Transverse colon (tissue), 4 donors: ENCODE data around the gene RNF144B. TPM values are rescaled to one million over a fixed set of nuclear protein-coding genes. Genes with fewer than 3 reads are reported as not detected.
A peak's percentile ranks its signal among the peaks of the same experiment; 100 is the strongest.
"Not testable (repeated sequence)": the region's sequence is repeated elsewhere in the genome, so short reads cannot be mapped to it uniquely, and the experiment has no call there.

ENCODE experiments used
- DNase-seq: peaks from one replicate; pipeline ENCODE4 v3.0.0-alpha.2; 2019
- H3K27ac ChIP-seq, 4 donors: fragments of 200-600 bp; sonication (generic); 2 replicates each; pipeline ENCODE4 v1.5.1; 2016 to 2018; ENCODE audit warnings: inconsistent platforms in 4 of 4
- H3K27me3 ChIP-seq: fragments of 200-600 bp; sonication (generic); 2 replicates; pipeline ENCODE4 v1.5.1; 2017; ENCODE audit warnings: inconsistent platforms
- H3K36me3 ChIP-seq, 4 donors: fragments of 200-600 bp; sonication (generic); 2 replicates each; pipeline ENCODE4 v1.5.1; 2017 to 2019; ENCODE audit warnings: inconsistent platforms in 4 of 4
- H3K4me1 ChIP-seq, 4 donors: fragments of 200-600 bp; sonication (generic); 2 replicates each; pipeline ENCODE4 v1.5.1; 2017 to 2020; ENCODE audit warnings: inconsistent platforms in 4 of 4
- H3K4me3 ChIP-seq, 4 donors: fragments of 200-600 bp; sonication (generic); 1 replicate in 1 of 4; 2 replicates in 3 of 4; pipeline versions ENCODE4 v1.5.1 to v1.6.1; 2017 to 2019; ENCODE audit warnings: inconsistent platforms in 4 of 4
- H3K9me3 ChIP-seq, 2 donors: fragments of 200-600 bp; sonication (generic); 2 replicates each; pipeline ENCODE4 v1.5.1; 2017 to 2019; ENCODE audit warnings: inconsistent platforms in 2 of 2
- CTCF ChIP-seq, 5 experiments: fragments of 200-600 bp in 3 of 5; fragments of 450-650 bp in 2 of 5; sonication (generic) in 3 of 5; IDR thresholded peaks; 1 replicate in 2 of 5; 2 replicates in 3 of 5; pipeline ENCODE4 v1.5.1; 2016 to 2017; ENCODE audit warnings: antibody characterized with exemption in 5 of 5, inconsistent platforms in 3 of 5, mild to moderate bottlenecking in 2 of 5, moderate library complexity in 1 of 5
- EP300 ChIP-seq: sonication (generic); formaldehyde crosslinking; IDR thresholded peaks from one replicate; pipeline ENCODE4 v1.6.1; 2017; ENCODE audit warnings: antibody characterized with exemption, low read depth
- POLR2A ChIP-seq: fragments of 450-650 bp; IDR thresholded peaks from one replicate; pipeline ENCODE4 v1.6.1; 2016; ENCODE audit warnings: antibody characterized with exemption, mild to moderate bottlenecking, moderate library complexity
- POLR2AphosphoS5 ChIP-seq, 3 donors: sonication (generic); formaldehyde crosslinking; IDR thresholded peaks; one replicate each; pipeline ENCODE4 v1.6.1; 2016; ENCODE audit warnings: antibody characterized with exemption in 3 of 3
- WGBS, 2 donors: methylation state at CpG; one replicate each; pipeline ENCODE4 v1.1.5; 2018; ENCODE audit warnings: low coverage in 1 of 2; 5-methylcytosine and 5-hydroxymethylcytosine counted together
- in situ Hi-C, 4 donors: fragments of 200-750 bp; cut with MboI; loops; one replicate each; pipeline versions ENCODE4 v1.15.0 to v1.15.1; 2017; ENCODE audit warnings: low sequenced_read_pairs in 3 of 4, low pct_ligation_motif_present in 1 of 4, low pct_unique_long_range_greater_than_20kb in 1 of 4
- intact Hi-C: fragments of 100-400 bp; cut with DNase I; formaldehyde crosslinking; loops from one replicate; pipeline ENCODE4 v1.15.1; 2023; ENCODE audit warnings: low total_unique reads
- total RNA-seq, 4 donors: library from RNA; depleted of rRNA; stranded (reverse); fragments of >200 nt; gene quantifications; one replicate each; pipeline ENCODE4 v1.1.0, GENCODE V29; 2016

RNF144B gene
- total RNA-seq, 4 donors from 2014 or later: 1.4 to 4.5 (median 3.8) TPM

- Histone ChIP-seq H3K27me3 (no peaks in the 10 kb centered on the region), H3K27ac (no peak overlapping the region), H3K4me1 (no peaks in the 10 kb centered on the region), H3K4me3 (no peak overlapping the region), H3K36me3 (no peaks in the 10 kb centered on the region), H3K9me3 (no peaks in the 10 kb centered on the region)
- in situ Hi-C loops: no loop called here
- DNase-seq: no peak
- TF ChIP-seq POLR2AphosphoS5 (IDR thresholded peaks at IDR 0.05) (no peak), POLR2A (no peak), EP300 (no peak), CTCF (IDR thresholded peaks at IDR 0.05) (no peak)
- WGBS, 2 donors: 67 to 88% methylated on average over 1 to 6 of the region's 6 CpGs
- intact Hi-C loops: no loop called here
Measured at GRCh38 chr6:18397701-18398100, 10.6 kb downstream of the RNF144B start.

DNA sequence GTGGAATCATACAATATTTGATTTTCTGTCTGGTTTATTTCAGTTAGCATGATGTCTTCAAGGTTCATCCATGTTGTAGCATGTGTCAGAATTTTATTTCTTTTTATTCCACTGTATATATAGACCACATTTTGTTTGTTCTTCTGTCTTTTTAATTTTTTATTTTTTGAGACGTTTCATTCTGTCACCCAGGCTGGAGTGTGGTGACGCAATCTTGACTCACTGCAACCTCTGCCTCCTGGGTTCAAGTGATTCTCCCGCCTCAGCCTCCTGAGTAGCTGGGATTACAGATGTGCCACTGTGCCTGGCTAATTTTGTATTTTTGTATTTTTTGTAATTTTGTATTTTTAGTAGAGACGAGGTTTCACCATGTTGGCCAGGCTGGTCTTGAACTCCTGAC lies 11.1 kb downstream of the RNF144B start:
- in situ Hi-C loops, H3K27me3 ChIP-seq, H3K36me3 ChIP-seq, H3K4me1 ChIP-seq, DNase-seq, H3K27ac ChIP-seq, H3K9me3 ChIP-seq, H3K4me3 ChIP-seq, intact Hi-C loops: not testable (repeated sequence)
- 87 to 91% methylated on average over 4 of the region's 4 CpGs for WGBS, 2 donors

DNA sequence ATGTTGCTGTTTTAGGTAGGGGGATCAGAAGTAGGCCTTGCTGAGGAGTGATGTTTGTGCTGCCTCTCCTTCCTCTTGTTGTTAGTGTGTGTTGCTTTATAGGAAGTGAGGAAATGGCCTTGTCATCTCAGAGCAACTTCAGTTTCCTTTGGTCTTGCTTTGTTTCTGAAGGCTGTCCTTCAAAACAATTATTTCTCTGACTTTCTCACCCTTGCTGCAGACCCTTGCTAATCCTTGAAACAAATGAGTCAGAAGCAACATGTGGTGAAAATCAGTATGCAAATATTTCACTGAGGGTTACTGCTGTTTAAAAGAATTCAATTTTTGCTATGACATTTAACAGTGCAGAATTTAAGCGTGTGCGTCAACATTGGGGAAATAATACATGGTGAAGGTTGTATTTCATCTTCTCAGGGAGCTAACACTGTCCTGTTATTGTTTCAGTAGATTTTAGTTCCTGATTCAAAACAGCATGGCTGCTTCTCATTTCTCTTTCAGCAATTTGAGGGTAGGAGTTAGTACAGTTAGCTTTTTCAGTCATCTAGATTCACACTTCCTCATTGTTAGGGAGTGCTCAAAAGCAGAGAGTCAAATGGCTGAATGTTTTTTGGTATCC lies 13.8 kb downstream of the RNF144B start:
- WGBS, 2 donors: 68 to 71% methylated on average over 2 of the region's 2 CpGs
- peak overlapping the region; percentile 1 to 48 (median 36) for H3K27ac ChIP-seq
- in situ Hi-C loops: no loop called here
- no peaks in the 10 kb centered on the region for H3K9me3 ChIP-seq
- TF ChIP-seq POLR2AphosphoS5 (IDR thresholded peaks at IDR 0.05) (no peak), POLR2A (no peak), EP300 (no peak), CTCF (IDR thresholded peaks at IDR 0.05) (no peak)
- H3K4me1 ChIP-seq: peaks cover 0 to 4% (median 0%) of the 10 kb centered on the region in 4 donors
- no peak overlapping the region for H3K4me3 ChIP-seq
- intact Hi-C loops: no loop called here
- H3K36me3 ChIP-seq: no peaks in the 10 kb centered on the region
- no peaks in the 10 kb centered on the region for H3K27me3 ChIP-seq
- no peak for DNase-seq

- peak overlapping the region in 2 of 4 donors; percentile 33 to 41 for H3K27ac ChIP-seq
- WGBS, 2 donors: 96% methylated on average over 4 to 6 of the region's 6 CpGs
- in situ Hi-C loops: not testable (repeated sequence)
Measured at GRCh38 chr6:18404965-18405364, 17.8 kb downstream of the RNF144B start.

DNA sequence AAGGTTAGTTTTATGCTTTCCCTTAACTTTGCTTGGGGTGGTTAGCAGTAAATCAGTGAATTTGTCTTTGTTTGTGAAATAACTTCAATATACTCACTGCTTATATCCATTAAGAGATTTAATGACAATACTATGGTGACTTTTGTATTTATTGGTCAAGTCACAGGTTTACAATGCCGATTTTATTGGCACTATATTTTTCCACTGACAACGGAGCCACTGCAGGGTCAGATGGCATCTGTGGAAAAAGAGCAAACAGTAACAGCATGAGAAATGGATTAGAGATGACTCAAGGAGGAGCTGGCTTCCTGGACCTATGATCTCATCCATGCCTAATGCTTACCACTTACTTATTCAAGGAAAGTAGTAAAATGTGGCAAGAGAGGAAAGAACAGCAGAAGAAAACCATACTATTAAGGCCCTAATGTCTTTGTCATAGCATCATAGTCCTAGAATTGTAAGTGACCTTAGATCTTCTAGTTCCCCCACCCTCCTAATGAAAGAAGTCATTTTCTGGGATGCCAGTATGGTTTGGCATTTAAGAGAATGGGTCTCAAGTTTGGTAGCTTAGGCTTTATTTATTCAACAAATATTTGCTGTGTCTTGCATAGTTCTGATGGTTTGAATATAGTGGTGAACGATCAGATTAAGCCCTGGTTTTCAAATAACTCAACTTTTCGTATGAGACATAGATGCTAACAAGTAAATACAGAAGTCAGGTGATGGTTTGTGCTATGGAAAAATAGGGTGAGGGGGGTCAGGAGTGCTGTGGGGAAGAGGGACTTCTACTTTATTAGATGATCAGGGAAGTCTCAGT lies 18.5 kb downstream of the RNF144B start:
- in situ Hi-C loops: no loop called here

More at GRCh38 chr6:18404965-18405364, 17.8 kb downstream of the RNF144B start:
- intact Hi-C loops, H3K36me3 ChIP-seq, H3K4me1 ChIP-seq, H3K9me3 ChIP-seq, H3K4me3 ChIP-seq, DNase-seq, H3K27me3 ChIP-seq: not testable (repeated sequence)

More for the DNA sequence above, 18.5 kb downstream of the RNF144B start:
- Histone ChIP-seq H3K36me3 (no peaks in the 10 kb centered on the region), H3K4me1 (peaks cover 0 to 4% (median 0%) of the 10 kb centered on the region in 4 donors), H3K9me3 (no peaks in the 10 kb centered on the region), H3K4me3 (no peak overlapping the region), H3K27ac (peak overlapping the region in 3 of 4 donors; percentile 11 to 41 (median 33)), H3K27me3 (no peaks in the 10 kb centered on the region)
- WGBS, 2 donors: 38 to 47% methylated on average over 4 of the region's 4 CpGs
- DNase-seq: no peak
- no peak for TF ChIP-seq POLR2A
- peak in 1 of 3 donors; percentile 4 for TF ChIP-seq POLR2AphosphoS5 (IDR thresholded peaks at IDR 0.05)
- no peak for TF ChIP-seq EP300
- no peak for TF ChIP-seq CTCF (IDR thresholded peaks at IDR 0.05)
- intact Hi-C loops: no loop called here
